SK-N-SH (cell line): ENCODE data around the gene TNIP3. TPM values are rescaled to one million over a fixed set of nuclear protein-coding genes. Genes with fewer than 3 reads are reported as not detected.

ENCODE experiments used
- CTCF ChIA-PET: fragments of 300-600, 350-600 bp; formaldehyde crosslinking; extraction: SDS; loops from one replicate; lab custom pipeline; 2021; lab: Yijun Ruan, JAX
- POLR2A ChIA-PET: fragments of 350-600 bp; sonication (Branson Sonifier 250); formaldehyde crosslinking; extraction: SDS; loops from one replicate; lab custom pipeline; 2020; ENCODE audit warnings: antibody characterized with exemption, inconsistent platforms; lab: Yijun Ruan, JAX
- DNase-seq: peaks from one replicate; pipeline ENCODE4 v3.0.0; 2012
- H2AFZ ChIP-seq: fragments of 200-600 bp; sonication (generic); 2 replicates; pipeline ENCODE4 v1.8.1; 2016; ENCODE audit warnings: antibody characterized with exemption, mild to moderate bottlenecking, low read depth
- H3F3A ChIP-seq: fragments of 200-600 bp; sonication (generic); replicated peaks from 2 replicates; pipeline ENCODE3; 2016; ENCODE audit warnings: antibody characterized with exemption, mild to moderate bottlenecking; ENCODE audit not compliant: insufficient read depth
- H3K27ac ChIP-seq, 2 experiments: fragments of 200-500 bp in 1 of 2; fragments of 200-600 bp in 1 of 2; sonication (Bioruptor generic) in 1 of 2; sonication (generic), shearing (Covaris generic) in 1 of 2; 2 replicates each; pipeline versions ENCODE4 v1.5.1 to v1.6.1; 2014 to 2016; ENCODE audit warnings: low read depth in 2 of 2, inconsistent platforms in 1 of 2, low read length in 1 of 2, mild to moderate bottlenecking in 1 of 2, mixed read lengths in 1 of 2
- H3K27me3 ChIP-seq: fragments of 200-600 bp; sonication (generic), shearing (Covaris generic); 2 replicates; pipeline ENCODE4 v1.6.1; 2016; ENCODE audit warnings: mixed run types; ENCODE audit not compliant: insufficient read depth
- H3K36me3 ChIP-seq, 2 experiments: fragments of 200-500 bp in 1 of 2; fragments of 200-600 bp in 1 of 2; sonication (Bioruptor generic) in 1 of 2; sonication (generic) in 1 of 2; replicated peaks in 1 of 2; 2 replicates each; pipeline versions ENCODE3 to v1.5.1; 2014 to 2016; ENCODE audit warnings: low read length in 1 of 2, mild to moderate bottlenecking in 1 of 2; ENCODE audit not compliant: insufficient read depth in 2 of 2, control insufficient read depth in 1 of 2
- H3K4me1 ChIP-seq, 2 experiments: fragments of 200-500 bp in 1 of 2; fragments of 200-600 bp in 1 of 2; sonication (Bioruptor generic) in 1 of 2; sonication (generic), shearing (Covaris generic) in 1 of 2; 2 replicates each; pipeline versions ENCODE4 v1.5.1 to v1.6.1; 2014 to 2016; ENCODE audit warnings: low read depth in 1 of 2, low read length in 1 of 2, mixed run types in 1 of 2; ENCODE audit not compliant: insufficient read depth in 2 of 2, control insufficient read depth in 1 of 2
- H3K4me2 ChIP-seq: fragments of 200-600 bp; sonication (generic), shearing (Covaris generic); 2 replicates; pipeline ENCODE4 v1.6.1; 2017; ENCODE audit warnings: mixed run types
- H3K4me3 ChIP-seq, 2 experiments: fragments of 200-500 bp in 1 of 2; fragments of 200-600 bp in 1 of 2; sonication (Bioruptor generic) in 1 of 2; sonication (generic), shearing (Covaris generic) in 1 of 2; 2 replicates each; pipeline versions ENCODE4 v1.5.1 to v1.8.1; 2014 to 2016; ENCODE audit warnings: low read depth in 2 of 2, inconsistent platforms in 1 of 2, low read length in 1 of 2, mild to moderate bottlenecking in 1 of 2, mixed read lengths in 1 of 2, moderate library complexity in 1 of 2
- H3K79me2 ChIP-seq: fragments of 200-600 bp; sonication (generic); 2 replicates; pipeline ENCODE4 v1.8.1; 2017; ENCODE audit warnings: mild to moderate bottlenecking; ENCODE audit not compliant: insufficient read depth
- H3K9ac ChIP-seq: fragments of 200-600 bp; sonication (generic); 2 replicates; pipeline ENCODE4 v1.6.1; 2017; ENCODE audit warnings: mixed run types
- H3K9me2 ChIP-seq: fragments of 200-600 bp; sonication (generic); 2 replicates; pipeline ENCODE4 v1.6.1; 2017; ENCODE audit warnings: mixed run types
- H3K9me3 ChIP-seq: fragments of 200-600 bp; sonication (generic); 2 replicates; pipeline ENCODE4 v1.6.1; 2017; ENCODE audit warnings: mixed run types, mild to moderate bottlenecking, moderate library complexity
- H4K20me1 ChIP-seq: fragments of 200-600 bp; sonication (generic); 2 replicates; pipeline ENCODE4 v1.6.1; 2017; ENCODE audit warnings: mild to moderate bottlenecking, mixed run types; ENCODE audit not compliant: insufficient read depth
- FOSL2 ChIP-seq: IDR thresholded peaks from 2 replicates; pipeline ENCODE4 v1.4.0; 2012; ENCODE audit warnings: low read depth, mild to moderate bottlenecking, moderate library complexity, borderline replicate concordance
- FOXJ3 ChIP-seq: sonication (generic); formaldehyde crosslinking; IDR thresholded peaks from 2 replicates; pipeline ENCODE4 v1.5.1; 2020; ENCODE audit warnings: mild to moderate bottlenecking, missing genetic modification reagents
- GABPA ChIP-seq: IDR thresholded peaks from 2 replicates; pipeline ENCODE4 v1.4.0; 2012; ENCODE audit warnings: low read depth, mild to moderate bottlenecking
- IRF3 ChIP-seq: fragments of 150-350 bp; IDR thresholded peaks from 2 replicates; pipeline ENCODE4 v1.6.1; 2016; ENCODE audit warnings: mild to moderate bottlenecking, low read depth, low read length
- JUND ChIP-seq: IDR thresholded peaks from 2 replicates; pipeline ENCODE4 v1.4.0; 2012
- MEF2A ChIP-seq: IDR thresholded peaks from 2 replicates; pipeline ENCODE4 v1.4.0; 2012; ENCODE audit warnings: low read depth, borderline replicate concordance
- PBX3 ChIP-seq: IDR thresholded peaks from 2 replicates; pipeline ENCODE4; 2012
- POLR2AphosphoS5 ChIP-seq: IDR thresholded peaks from 2 replicates; pipeline ENCODE4 v1.6.1; 2012; ENCODE audit warnings: low read depth, low read length
- RFX5 ChIP-seq: IDR thresholded peaks from 2 replicates; pipeline ENCODE4 v1.6.1; 2012; ENCODE audit warnings: mild to moderate bottlenecking, improper control_type of control experiment, low read length
- RXRA ChIP-seq: IDR thresholded peaks from 2 replicates; pipeline ENCODE4 v1.4.0; 2012; ENCODE audit warnings: low read depth, mild to moderate bottlenecking, borderline replicate concordance
- SIN3A ChIP-seq: IDR thresholded peaks from 2 replicates; pipeline ENCODE4 v1.6.1; 2012; ENCODE audit warnings: low read depth, mild to moderate bottlenecking, low read length, moderate library complexity, borderline replicate concordance
- SMC3 ChIP-seq: IDR thresholded peaks from 2 replicates; pipeline ENCODE4 v1.6.1; 2012; ENCODE audit warnings: low read depth, low read length, improper control_type of control experiment
- TEAD4 ChIP-seq: IDR thresholded peaks from 2 replicates; pipeline ENCODE4 v1.4.0; 2012; ENCODE audit warnings: mild to moderate bottlenecking, borderline replicate concordance; ENCODE audit not compliant: insufficient read depth
- ZBTB33 ChIP-seq: IDR thresholded peaks from 2 replicates; pipeline ENCODE4 v1.4.0; 2012; ENCODE audit warnings: low read depth, borderline replicate concordance
- WGBS: methylation state at CpG from one replicate; pipeline ENCODE4 v1.1.6; 2017; ENCODE audit warnings: low lambda C conversion rate; 5-methylcytosine and 5-hydroxymethylcytosine counted together
- polyA plus RNA-seq, 3 experiments: library from polyadenylated mRNA; depleted of rRNA; stranded (reverse); fragments of >200 nt; gene quantifications; 2 replicates each; pipeline ENCODE4 v1.2.3, GENCODE V29; 2012

The TNIP3 gene
- polyA plus RNA-seq, 1 of the 3 experiments (the other 2 are of a cell fraction): 0.15 TPM

- TF ChIP-seq IRF3: no peak
- no peak for TF ChIP-seq POLR2AphosphoS5
- no peak for TF ChIP-seq FOSL2
- no peak for TF ChIP-seq RFX5
Measured at GRCh38 chr4:121183361-121183760, 19.2 kb upstream of the TNIP3 start (continued).

- Histone ChIP-seq H3K36me3 (no peaks in the 10 kb centered on the region), H3K4me2 (peak overlapping the region; percentile 46; the same call in 1 of the 2 replicates), H3K79me2 (no peaks in the 10 kb centered on the region), H3K9me3 (no peaks in the 10 kb centered on the region), H3K27ac (peak overlapping the region; percentile 28 to 34; a peak in 2 of 4 replicates), H3K4me3 (no peak overlapping the region; a peak in 1 of 4 replicates), H3F3A (no peaks in the 10 kb centered on the region), H3K27me3 (no peaks in the 10 kb centered on the region), H3K9ac (peak overlapping the region; percentile 26; the same call in 1 of the 2 replicates), H4K20me1 (no peaks in the 10 kb centered on the region), H2AFZ (peak overlapping the region; percentile 81), H3K9me2 (no peaks in the 10 kb centered on the region), H3K4me1 (no peaks in the 10 kb centered on the region)
- no peak for DNase-seq
- 29% methylated on average over 3 of the region's 3 CpGs for WGBS
- POLR2A ChIA-PET: no interaction called here
- CTCF ChIA-PET: interaction anchor here (1.1 to 3.2 kb wide), 2 partner anchors 10 to 15 kb away, joined by 3 to 20 read pairs; no protein-coding TSS in a partner anchor
- no peak for TF ChIP-seq TEAD4
- no peak for TF ChIP-seq IRF3
- TF ChIP-seq ZBTB33: no peak
- TF ChIP-seq RXRA: no peak
- TF ChIP-seq JUND: no peak
- TF ChIP-seq SIN3A: no peak
- TF ChIP-seq GABPA: no peak
- TF ChIP-seq FOSL2: no peak
- TF ChIP-seq PBX3: no peak
- no peak for TF ChIP-seq MEF2A
- TF ChIP-seq SMC3: no peak
- TF ChIP-seq FOXJ3 (CRISPR knock-in tag): no peak
Measured at GRCh38 chr4:121182296-121182695, 18.2 kb upstream of the TNIP3 start.
